HG03175 (cell line): ENCODE measurements around the gene ZNF511.
"Not testable (repeated sequence)": the region's sequence is repeated elsewhere in the genome, so short reads cannot be mapped to it uniquely, and the experiment has no call there.

Source experiments
- ATAC-seq: cut with Tn5 transposase; IDR thresholded peaks from one replicate; pipeline ENCODE4 v1.9.1; 2021; ENCODE audit warnings: mild to moderate bottlenecking, moderate library complexity; ENCODE audit not compliant: unreplicated experiment

The ZNF511 gene

GRCh38 chr10:133308421-133309099 lies at the start of gene ZNF511, which contains the start of gene TUBGCP2:
Gene ZNF511 (plus strand): TSS chr10:133308914. CDS start chr10:133308944, 30 bp downstream.
Gene TUBGCP2 (minus strand): TSS chr10:133308872. CDS start chr10:133302941, 5,931 bp downstream.
- ATAC-seq = peak; percentile 78

- ATAC-seq = no peak
Measured at GRCh38 chr10:133259602-133259989, 49.1 kb upstream of the ZNF511 start.

GRCh38 chr10:133260895-133261725 lies 47.6 kb upstream of the ZNF511 start:
- peak; percentile 45 for ATAC-seq

GRCh38 chr10:133261726-133262325 lies 46.9 kb upstream of the ZNF511 start:
- peak; percentile 58 for ATAC-seq

GRCh38 chr10:133262696-133263095 lies 46.0 kb upstream of the ZNF511 start:
- ATAC-seq = no peak

- no peak for ATAC-seq
Measured at GRCh38 chr10:133263674-133264073, 45.0 kb upstream of the ZNF511 start.

- ATAC-seq = no peak
Measured at GRCh38 chr10:133264461-133264860, 44.3 kb upstream of the ZNF511 start.

- ATAC-seq = not testable (repeated sequence)
Measured at GRCh38 chr10:133265052-133265451, 43.7 kb upstream of the ZNF511 start.

- no peak for ATAC-seq
Measured at GRCh38 chr10:133266056-133266795, 42.5 kb upstream of the ZNF511 start.

GRCh38 chr10:133267293-133267692 lies 41.4 kb upstream of the ZNF511 start:
- no peak for ATAC-seq

GRCh38 chr10:133267829-133268228 lies 40.9 kb upstream of the ZNF511 start:
- ATAC-seq = no peak

GRCh38 chr10:133268532-133268931 lies 40.2 kb upstream of the ZNF511 start:
- no peak for ATAC-seq

GRCh38 chr10:133269367-133269766 lies 39.3 kb upstream of the ZNF511 start:
- no peak for ATAC-seq

- no peak for ATAC-seq
Measured at GRCh38 chr10:133270204-133270603, 38.5 kb upstream of the ZNF511 start.

- ATAC-seq = no peak
Measured at GRCh38 chr10:133270773-133271297, 37.9 kb upstream of the ZNF511 start.

GRCh38 chr10:133271521-133272300 lies 37.0 kb upstream of the ZNF511 start:
- ATAC-seq = no peak

- no peak for ATAC-seq
Measured at GRCh38 chr10:133272301-133272963, 36.3 kb upstream of the ZNF511 start.

GRCh38 chr10:133272964-133273420 lies 35.7 kb upstream of the ZNF511 start:
- ATAC-seq = no peak

- no peak for ATAC-seq
Measured at GRCh38 chr10:133273534-133274143, 35.1 kb upstream of the ZNF511 start.
